ENCODE data around the gene PARP4.
"Not testable (repeated sequence)": the region's sequence is repeated elsewhere in the genome, so short reads cannot be mapped to it uniquely, and the experiment has no call there.

Gene PARP4

GRCh38 chr13:24506698-24507335 lies 5.8 kb downstream of the PARP4 start:
- TF ChIP-seq, protein P1, sequence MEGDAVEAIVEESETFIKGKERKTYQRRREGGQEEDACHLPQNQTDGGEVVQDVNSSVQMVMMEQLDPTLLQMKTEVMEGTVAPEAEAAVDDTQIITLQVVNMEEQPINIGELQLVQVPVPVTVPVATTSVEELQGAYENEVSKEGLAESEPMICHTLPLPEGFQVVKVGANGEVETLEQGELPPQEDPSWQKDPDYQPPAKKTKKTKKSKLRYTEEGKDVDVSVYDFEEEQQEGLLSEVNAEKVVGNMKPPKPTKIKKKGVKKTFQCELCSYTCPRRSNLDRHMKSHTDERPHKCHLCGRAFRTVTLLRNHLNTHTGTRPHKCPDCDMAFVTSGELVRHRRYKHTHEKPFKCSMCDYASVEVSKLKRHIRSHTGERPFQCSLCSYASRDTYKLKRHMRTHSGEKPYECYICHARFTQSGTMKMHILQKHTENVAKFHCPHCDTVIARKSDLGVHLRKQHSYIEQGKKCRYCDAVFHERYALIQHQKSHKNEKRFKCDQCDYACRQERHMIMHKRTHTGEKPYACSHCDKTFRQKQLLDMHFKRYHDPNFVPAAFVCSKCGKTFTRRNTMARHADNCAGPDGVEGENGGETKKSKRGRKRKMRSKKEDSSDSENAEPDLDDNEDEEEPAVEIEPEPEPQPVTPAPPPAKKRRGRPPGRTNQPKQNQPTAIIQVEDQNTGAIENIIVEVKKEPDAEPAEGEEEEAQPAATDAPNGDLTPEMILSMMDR (IDR thresholded peaks at IDR 0.05), result no peak

DNA sequence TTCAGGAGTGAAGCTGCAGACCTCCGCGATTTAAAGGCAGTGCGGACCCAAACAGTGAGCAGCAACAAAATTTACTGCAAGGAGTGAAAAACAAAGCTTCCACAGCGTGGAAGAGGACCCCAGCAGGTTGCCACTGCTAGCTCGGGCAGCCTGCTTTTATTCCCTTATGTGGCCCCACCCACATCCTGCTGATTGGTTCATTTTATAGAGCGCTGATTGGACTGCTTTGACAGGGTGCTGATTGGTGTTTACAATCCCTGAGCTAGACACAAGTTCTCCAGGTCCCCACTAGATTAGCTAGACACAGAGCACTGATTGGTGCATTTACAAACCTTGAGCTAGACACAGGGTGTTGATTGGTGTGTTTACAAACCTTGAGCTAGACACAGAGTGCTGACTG lies 6.3 kb downstream of the PARP4 start:
- H3K9me3 ChIP-seq; H3K4me3 ChIP-seq (ENCODE audit: low read depth in 1 of 2, low read length in 1 of 2); H3K27me3 ChIP-seq: not testable (repeated sequence)
- peaks cover 52 to 78% of the 10 kb centered on the region in 2 experiments for H3K4me1 ChIP-seq (ENCODE audit: control insufficient read depth in 1 of 2, insufficient read depth in 1 of 2, low read depth in 1 of 2, low read length in 1 of 2)
- peak overlapping the region; percentile 99 for H3K27ac ChIP-seq
- H3K36me3 ChIP-seq, result peaks cover 29% of the 10 kb centered on the region

More at GRCh38 chr13:24506698-24507335, 5.8 kb downstream of the PARP4 start:
- Histone ChIP-seq H3K4me3 (ENCODE audit: low read depth in 1 of 2, low read length in 1 of 2) (no peak overlapping the region), H3K4me1 (ENCODE audit: control insufficient read depth in 1 of 2, insufficient read depth in 1 of 2, low read depth in 1 of 2, low read length in 1 of 2) (peaks cover 58 to 78% of the 10 kb centered on the region in 2 experiments), H3K36me3 (peaks cover 25% of the 10 kb centered on the region), H3K27ac (peak overlapping the region; percentile 99), H3K27me3 (no peaks in the 10 kb centered on the region), H3K9me3 (no peaks in the 10 kb centered on the region)

- Histone ChIP-seq H3K27me3 (no peaks in the 10 kb centered on the region), H3K4me1 (ENCODE audit: control insufficient read depth in 1 of 2, insufficient read depth in 1 of 2, low read depth in 1 of 2, low read length in 1 of 2) (peaks cover 48 to 75% of the 10 kb centered on the region in 2 experiments), H3K9me3 (no peaks in the 10 kb centered on the region), H3K36me3 (peaks cover 35% of the 10 kb centered on the region), H3K4me3 (ENCODE audit: low read depth in 1 of 2, low read length in 1 of 2) (peak overlapping the region; percentile 23 to 32), H3K27ac (peak overlapping the region; percentile 99)
- TF ChIP-seq, protein P1 (IDR thresholded peaks at IDR 0.05), result no peak
Observed at GRCh38 chr13:24505756-24506155, 6.8 kb downstream of the PARP4 start.

DNA sequence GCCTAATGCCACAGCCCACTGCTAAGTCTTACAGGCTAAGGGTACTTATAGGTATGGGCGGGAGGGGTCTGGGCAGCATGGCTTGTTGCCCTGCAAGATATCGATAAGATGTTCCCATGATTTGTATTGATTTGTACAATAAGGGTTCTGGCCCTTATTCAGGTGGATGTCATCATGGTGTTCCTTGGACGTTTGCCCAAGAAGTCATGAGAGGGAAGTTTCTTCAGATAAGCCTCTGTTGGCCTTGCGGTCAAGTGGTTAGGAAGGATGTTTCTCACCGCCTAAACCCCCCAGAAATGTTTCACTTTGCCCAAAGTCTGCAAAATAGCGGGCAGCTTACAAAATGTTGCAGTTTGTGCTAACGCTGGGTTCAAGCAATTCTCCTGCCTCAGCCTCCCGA lies 7.3 kb downstream of the PARP4 start:
- H3K4me3 ChIP-seq (ENCODE audit: low read depth in 1 of 2, low read length in 1 of 2), result peak overlapping the region; percentile 23 to 32
- peaks cover 40% of the 10 kb centered on the region for H3K36me3 ChIP-seq
- peak overlapping the region; percentile 99 for H3K27ac ChIP-seq
- H3K9me3 ChIP-seq, result no peaks in the 10 kb centered on the region
- TF ChIP-seq, protein P1 (IDR thresholded peaks at IDR 0.05), result no peak
- H3K27me3 ChIP-seq, result no peaks in the 10 kb centered on the region
- H3K4me1 ChIP-seq (ENCODE audit: control insufficient read depth in 1 of 2, insufficient read depth in 1 of 2, low read depth in 1 of 2, low read length in 1 of 2), result peaks cover 43 to 71% of the 10 kb centered on the region in 2 experiments

DNA sequence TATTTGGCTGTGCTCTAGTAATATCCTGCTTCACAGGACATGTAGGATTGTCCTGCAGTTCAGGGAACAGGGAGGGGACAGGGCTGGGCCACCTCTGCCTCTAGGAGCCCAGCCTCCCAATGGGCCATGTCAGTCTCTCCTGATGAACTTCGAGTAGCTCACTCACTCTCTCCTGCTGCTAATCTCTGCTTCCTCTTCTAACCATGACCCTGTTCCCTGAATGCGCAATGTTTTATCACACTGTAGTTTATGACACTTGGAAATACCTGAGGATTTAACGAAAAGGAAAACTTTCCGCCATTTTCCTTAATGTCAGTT lies 9.2 kb downstream of the PARP4 start:
- peaks cover 54% of the 10 kb centered on the region for H3K36me3 ChIP-seq
- H3K4me3 ChIP-seq (ENCODE audit: low read depth in 1 of 2, low read length in 1 of 2), result no peak overlapping the region
- H3K27ac ChIP-seq, result peak overlapping the region; percentile 69
- peaks cover 31 to 54% of the 10 kb centered on the region in 2 experiments for H3K4me1 ChIP-seq (ENCODE audit: control insufficient read depth in 1 of 2, insufficient read depth in 1 of 2, low read depth in 1 of 2, low read length in 1 of 2)
- TF ChIP-seq, protein P1 (IDR thresholded peaks at IDR 0.05), result no peak
- no peaks in the 10 kb centered on the region for H3K27me3 ChIP-seq
- H3K9me3 ChIP-seq, result no peaks in the 10 kb centered on the region

DNA sequence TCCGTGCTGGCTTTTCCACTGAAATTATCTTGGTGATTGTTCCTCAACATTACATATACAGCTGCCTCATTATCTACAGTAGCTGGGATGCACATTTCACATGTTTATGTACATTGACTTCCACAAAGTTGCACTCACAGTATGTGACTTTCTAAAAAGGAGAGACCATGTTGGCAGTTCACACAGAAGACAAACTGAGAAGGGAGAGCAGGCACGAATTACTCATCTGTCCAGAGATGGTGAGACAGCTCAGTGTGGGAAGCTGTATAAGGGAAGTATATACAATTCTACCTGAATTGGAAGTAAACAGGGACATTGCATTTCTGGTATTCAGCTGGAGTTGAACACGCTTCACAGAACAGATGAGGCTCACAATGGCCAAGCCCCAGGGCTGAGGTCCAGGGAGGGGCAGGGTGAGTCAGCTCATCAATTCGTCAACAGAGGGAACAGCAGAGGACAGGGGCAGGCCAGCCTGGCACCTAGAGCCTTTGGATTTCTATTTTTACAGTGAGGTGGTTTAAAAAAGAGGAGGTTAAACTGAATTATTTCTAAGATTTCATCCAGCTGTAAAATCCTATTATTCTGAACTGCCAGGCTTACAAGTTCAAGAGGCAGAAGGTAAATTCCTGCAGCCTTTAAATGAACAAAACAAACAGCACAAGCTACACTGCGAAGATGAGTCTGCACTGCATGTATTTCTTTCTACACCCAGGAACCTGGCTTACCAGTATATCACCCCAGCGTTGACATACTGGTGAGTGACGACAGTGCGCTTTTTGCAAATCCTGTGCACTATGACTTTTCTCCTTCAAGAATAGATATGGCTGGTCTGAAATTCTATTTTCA lies 9.8 kb downstream of the PARP4 start:
- Histone ChIP-seq H3K27ac (peak overlapping the region; percentile 69), H3K4me3 (ENCODE audit: low read depth in 1 of 2, low read length in 1 of 2) (no peak overlapping the region), H3K9me3 (no peaks in the 10 kb centered on the region), H3K36me3 (peaks cover 60% of the 10 kb centered on the region), H3K4me1 (ENCODE audit: control insufficient read depth in 1 of 2, insufficient read depth in 1 of 2, low read depth in 1 of 2, low read length in 1 of 2) (peaks cover 31 to 52% of the 10 kb centered on the region in 2 experiments), H3K27me3 (no peaks in the 10 kb centered on the region)
- TF ChIP-seq, protein P1 (IDR thresholded peaks at IDR 0.05), result no peak
